ENCODE data around the gene CCDC93. TPM values are rescaled to one million over a fixed set of nuclear protein-coding genes. Genes with fewer than 3 reads are reported as not detected.

Gene CCDC93
- total RNA-seq, 1 donor from 2014 or later, result 63.4 TPM

- no peak overlapping the region for H3K27ac Mint-ChIP-seq
These were observed 7.0 kb downstream of the CCDC93 start for GRCh38 chr2:118006861-118007260.

GRCh38 chr2:118006326-118006725 lies 7.5 kb downstream of the CCDC93 start:
- no peak for TF ChIP-seq CTCF (IDR thresholded peaks at IDR 0.05; ENCODE audit: unreplicated experiment)
- H3K27me3 Mint-ChIP-seq, result no peaks in the 10 kb centered on the region

More at GRCh38 chr2:118006861-118007260, 7.0 kb downstream of the CCDC93 start:
- DNase-seq (ENCODE audit: low spot score, unreplicated experiment), result no peak
- H3K4me1 Mint-ChIP-seq (ENCODE audit: low read depth), result peaks cover 1% of the 10 kb centered on the region
- peaks cover 9% of the 10 kb centered on the region for H3K36me3 Mint-ChIP-seq (ENCODE audit: insufficient read depth)
- H3K9me3 Mint-ChIP-seq (ENCODE audit: low read depth), result no peaks in the 10 kb centered on the region
- H3K4me3 Mint-ChIP-seq (ENCODE audit: low read depth), result no peak overlapping the region
- no peaks in the 10 kb centered on the region for H3K27me3 Mint-ChIP-seq
- TF ChIP-seq CTCF (IDR thresholded peaks at IDR 0.05; ENCODE audit: unreplicated experiment), result no peak

GRCh38 chr2:118003396-118003824 lies 10.5 kb downstream of the CCDC93 start:
- Mint-ChIP-seq H3K4me1 (ENCODE audit: low read depth) (peaks cover 1% of the 10 kb centered on the region), H3K9me3 (ENCODE audit: low read depth) (no peaks in the 10 kb centered on the region), H3K36me3 (ENCODE audit: insufficient read depth) (peaks cover 22% of the 10 kb centered on the region), H3K27ac (no peak overlapping the region), H3K27me3 (no peaks in the 10 kb centered on the region), H3K4me3 (ENCODE audit: low read depth) (no peak overlapping the region)
- DNase-seq (ENCODE audit: low spot score, unreplicated experiment), result peak; percentile 26
- peak; percentile 92 for TF ChIP-seq CTCF (IDR thresholded peaks at IDR 0.05; ENCODE audit: unreplicated experiment)

More at GRCh38 chr2:118006326-118006725, 7.5 kb downstream of the CCDC93 start:
- Mint-ChIP-seq H3K27ac (no peak overlapping the region), H3K9me3 (ENCODE audit: low read depth) (no peaks in the 10 kb centered on the region), H3K36me3 (ENCODE audit: insufficient read depth) (peaks cover 10% of the 10 kb centered on the region), H3K4me1 (ENCODE audit: low read depth) (peaks cover 1% of the 10 kb centered on the region), H3K4me3 (ENCODE audit: low read depth) (no peak overlapping the region)
- no peak for DNase-seq (ENCODE audit: low spot score, unreplicated experiment)

GRCh38 chr2:118000041-118000440 lies 13.8 kb downstream of the CCDC93 start:
- Mint-ChIP-seq H3K4me3 (ENCODE audit: low read depth) (no peak overlapping the region), H3K27ac (no peak overlapping the region), H3K27me3 (no peaks in the 10 kb centered on the region), H3K4me1 (ENCODE audit: low read depth) (peaks cover 12% of the 10 kb centered on the region), H3K36me3 (ENCODE audit: insufficient read depth) (peaks cover 22% of the 10 kb centered on the region), H3K9me3 (ENCODE audit: low read depth) (no peaks in the 10 kb centered on the region)
- TF ChIP-seq CTCF (IDR thresholded peaks at IDR 0.05; ENCODE audit: unreplicated experiment), result no peak
- DNase-seq (ENCODE audit: low spot score, unreplicated experiment), result no peak

GRCh38 chr2:117997872-117998454 lies 15.9 kb downstream of the CCDC93 start:
- no peak for TF ChIP-seq CTCF (IDR thresholded peaks at IDR 0.05; ENCODE audit: unreplicated experiment)
- Mint-ChIP-seq H3K27me3 (no peaks in the 10 kb centered on the region), H3K9me3 (ENCODE audit: low read depth) (no peaks in the 10 kb centered on the region), H3K4me3 (ENCODE audit: low read depth) (no peak overlapping the region), H3K4me1 (ENCODE audit: low read depth) (peaks cover 10% of the 10 kb centered on the region), H3K36me3 (ENCODE audit: insufficient read depth) (peaks cover 26% of the 10 kb centered on the region), H3K27ac (no peak overlapping the region)
- no peak for DNase-seq (ENCODE audit: low spot score, unreplicated experiment)

All from progenitor cell of endocrine pancreas (in vitro differentiated cells).